HG02970 (cell line): Measurements from ENCODE around the gene CALML6.

Source experiments
- ATAC-seq: cut with Tn5 transposase; IDR thresholded peaks from one replicate; pipeline ENCODE4 v1.9.1; 2021; ENCODE audit warnings: mild to moderate bottlenecking, moderate library complexity, moderate number of reproducible peaks; ENCODE audit not compliant: unreplicated experiment, low FRiP score

Gene CALML6

DNA sequence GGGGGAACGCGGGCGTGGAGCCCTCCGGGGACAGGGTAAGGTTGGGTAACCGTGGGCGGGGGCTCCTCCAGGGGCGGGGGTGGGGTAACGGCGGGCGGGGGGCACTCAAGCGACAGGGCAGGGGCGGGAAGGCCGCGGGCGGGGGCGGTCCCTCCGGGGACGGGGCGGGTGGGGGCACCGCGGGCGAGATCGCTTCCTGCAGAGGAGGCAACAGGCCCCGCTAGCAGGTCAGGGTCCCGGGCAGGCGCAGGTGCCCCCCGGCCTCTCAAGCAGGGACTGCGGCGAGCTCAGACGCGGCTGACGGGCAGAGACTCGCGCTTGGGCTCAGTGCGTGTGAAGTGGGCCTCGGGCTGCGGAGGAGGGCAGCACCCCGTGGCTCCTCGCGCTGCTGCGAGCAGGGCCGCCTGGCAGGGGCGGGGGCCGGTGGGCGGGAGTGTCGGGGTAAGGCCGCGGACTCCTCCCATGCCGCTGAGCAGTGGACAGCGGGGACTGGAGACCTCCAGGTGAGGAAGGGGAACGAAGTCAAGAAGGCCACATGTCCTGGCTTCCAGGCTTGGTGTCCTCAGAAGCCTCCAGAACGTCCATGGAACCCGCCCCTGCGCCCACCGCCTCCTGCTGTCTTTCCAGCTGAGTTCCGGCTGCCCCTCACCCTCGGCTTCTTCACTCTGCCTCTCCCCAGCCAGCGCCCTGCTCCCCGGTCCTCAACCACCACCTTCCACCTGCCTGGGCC, 23.5 kb upstream of the CALML6 start:
- ATAC-seq, result no peak

- ATAC-seq, result no peak
These were observed 22.8 kb upstream of the CALML6 start for GRCh38 chr1:1892079-1892762.

GRCh38 chr1:1892763-1893120, 22.3 kb upstream of the CALML6 start:
- ATAC-seq, result no peak

DNA sequence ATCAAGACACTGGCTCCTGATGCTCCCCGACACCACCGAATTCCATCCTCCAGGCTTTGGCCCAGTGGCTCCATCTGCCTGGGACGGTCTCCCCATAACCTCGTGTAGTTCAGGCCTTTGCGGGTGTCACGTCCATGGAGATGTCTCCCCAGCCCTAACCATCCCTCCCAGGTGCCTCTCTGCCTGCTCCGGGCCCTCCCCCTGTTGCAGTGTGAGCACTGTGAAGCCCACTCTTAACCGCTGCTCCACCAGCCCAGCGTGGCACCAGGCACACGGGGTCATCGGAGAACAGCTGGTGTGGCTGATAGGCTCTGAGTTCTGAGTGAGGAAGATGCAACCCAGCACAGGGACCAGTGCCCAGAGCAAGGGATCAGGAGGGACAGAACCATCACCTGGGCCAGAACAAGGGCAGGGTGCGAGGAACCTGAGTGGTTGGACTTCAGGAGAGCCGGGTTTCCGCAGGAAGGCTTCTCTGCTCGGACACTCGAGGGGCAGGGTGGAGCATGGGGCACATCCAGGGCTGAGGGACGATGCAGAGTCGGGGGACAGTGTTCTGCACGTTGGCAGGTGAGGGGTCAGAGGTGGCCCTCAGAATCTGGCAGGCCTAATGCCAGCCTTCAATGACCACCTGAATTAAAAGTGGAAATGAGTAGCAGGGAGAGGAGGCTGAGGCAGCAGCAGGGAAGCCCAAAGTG, 21.6 kb upstream of the CALML6 start:
- ATAC-seq, result no peak

GRCh38 chr1:1893997-1894353, 21.1 kb upstream of the CALML6 start:
- ATAC-seq, result no peak

GRCh38 chr1:1894354-1895059, 20.6 kb upstream of the CALML6 start:
- ATAC-seq, result no peak

GRCh38 chr1:1895060-1895418, 20.0 kb upstream of the CALML6 start:
- no peak for ATAC-seq

- no peak for ATAC-seq
These were observed 19.4 kb upstream of the CALML6 start for GRCh38 chr1:1895456-1896336.

- ATAC-seq, result no peak
These were observed 16.7 kb upstream of the CALML6 start for GRCh38 chr1:1898246-1898933.

GRCh38 chr1:1899266-1899966, 15.6 kb upstream of the CALML6 start:
- ATAC-seq, result no peak

DNA sequence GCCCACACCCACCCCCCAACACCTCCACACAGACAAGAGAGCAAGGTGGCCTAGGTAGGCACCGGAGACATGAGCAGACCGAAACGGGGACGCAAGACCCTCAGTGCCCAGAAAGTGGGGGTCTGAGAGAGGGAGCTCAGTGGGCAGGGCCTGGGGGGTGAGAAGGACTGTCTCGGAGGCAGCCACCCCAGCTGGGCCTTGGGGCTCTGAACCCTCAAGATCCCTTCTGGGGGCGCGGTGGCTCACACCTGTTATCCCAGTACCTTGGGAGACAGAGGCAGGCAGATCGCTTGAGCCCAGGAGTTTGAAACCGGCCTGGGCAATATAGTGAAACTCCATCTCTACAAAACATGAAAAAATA, 15.1 kb upstream of the CALML6 start:
- ATAC-seq, result no peak

GRCh38 chr1:1900883-1901640, 14.0 kb upstream of the CALML6 start:
- ATAC-seq, result no peak

DNA sequence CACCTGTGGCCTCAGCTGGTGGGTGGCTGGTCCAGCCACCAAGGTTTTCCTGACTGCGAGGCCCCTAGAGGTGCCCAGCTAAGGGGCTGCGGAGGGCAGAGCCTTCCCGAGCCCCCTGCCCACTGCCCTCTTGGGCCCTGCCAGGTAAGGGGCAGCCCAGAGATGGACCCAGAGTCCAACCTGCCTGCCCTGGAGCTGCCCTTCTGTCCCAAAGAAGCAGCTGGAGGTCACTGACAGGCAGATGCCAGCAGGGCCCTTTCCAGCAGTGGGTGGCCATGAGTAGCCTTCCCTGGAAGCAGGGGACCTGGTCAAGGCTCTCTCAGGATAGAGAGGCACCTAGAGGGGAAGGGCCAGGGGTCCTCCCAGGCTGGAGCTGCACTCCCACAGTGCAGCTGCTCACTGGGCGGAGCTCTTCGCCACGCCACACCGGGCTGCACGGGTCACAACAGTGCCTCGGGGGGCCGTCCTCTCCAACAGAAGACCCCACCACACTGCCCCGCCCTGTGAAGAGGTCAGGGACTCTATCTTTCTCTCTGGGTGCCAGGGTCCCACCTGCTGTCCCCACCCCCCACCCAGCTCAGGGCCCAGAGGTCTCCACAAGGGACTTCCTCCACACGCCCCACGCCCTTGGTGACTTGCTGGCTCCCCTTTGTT, 13.3 kb upstream of the CALML6 start:
- no peak for ATAC-seq

DNA sequence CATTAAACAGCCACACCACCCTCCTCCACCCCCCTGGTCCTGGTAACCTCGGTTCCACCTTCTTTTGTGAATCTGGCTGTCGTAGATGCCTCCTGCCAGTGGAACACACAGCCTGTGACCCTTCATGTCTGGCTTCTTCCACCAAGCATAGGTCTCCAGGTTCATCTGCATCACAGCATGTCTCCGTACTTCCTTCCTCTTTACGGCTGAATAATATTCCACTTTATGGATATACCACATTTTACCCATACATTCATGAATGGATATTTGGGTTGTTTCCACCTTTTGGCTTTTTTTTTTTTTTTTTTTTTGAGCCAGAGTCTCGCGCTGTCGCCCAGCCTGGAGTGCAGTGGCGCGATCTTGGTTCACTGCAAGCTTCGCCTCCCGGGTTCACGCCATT, 11.8 kb upstream of the CALML6 start:
- ATAC-seq, result no peak

GRCh38 chr1:1906185-1907097, 8.6 kb upstream of the CALML6 start:
- ATAC-seq, result no peak

DNA sequence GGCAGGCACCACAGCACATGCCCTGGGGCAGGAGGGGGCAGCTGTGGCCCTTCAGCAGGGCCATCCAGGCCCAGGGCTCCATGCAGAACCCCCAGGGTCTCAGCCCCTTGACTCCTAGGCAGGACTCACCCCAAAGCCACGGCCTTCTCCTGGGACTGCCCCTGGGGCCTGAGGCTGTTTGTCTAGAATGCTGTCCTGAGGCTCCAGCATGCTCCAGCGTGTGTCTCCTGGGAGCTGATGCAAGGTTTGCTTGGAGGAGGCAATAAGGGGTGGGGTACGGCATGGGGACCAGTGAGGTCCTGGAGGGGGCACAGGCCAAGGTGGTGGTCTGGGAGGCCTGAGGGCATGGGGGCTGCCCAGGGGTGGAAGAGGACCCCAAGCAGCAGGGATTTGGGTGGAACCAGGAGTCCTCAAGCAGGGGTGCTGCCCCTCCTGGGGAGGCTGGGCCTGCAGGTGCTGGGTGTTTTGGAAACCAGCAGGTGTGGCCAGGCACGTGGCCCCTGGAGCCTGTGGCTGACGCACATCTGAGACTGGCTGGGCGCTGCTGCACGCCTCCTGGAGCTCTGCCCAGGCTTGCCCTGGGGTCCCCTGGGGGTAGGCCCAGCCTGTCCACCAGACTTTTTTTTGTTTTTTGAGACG, 7.8 kb upstream of the CALML6 start:
- peak; percentile 30 for ATAC-seq

DNA sequence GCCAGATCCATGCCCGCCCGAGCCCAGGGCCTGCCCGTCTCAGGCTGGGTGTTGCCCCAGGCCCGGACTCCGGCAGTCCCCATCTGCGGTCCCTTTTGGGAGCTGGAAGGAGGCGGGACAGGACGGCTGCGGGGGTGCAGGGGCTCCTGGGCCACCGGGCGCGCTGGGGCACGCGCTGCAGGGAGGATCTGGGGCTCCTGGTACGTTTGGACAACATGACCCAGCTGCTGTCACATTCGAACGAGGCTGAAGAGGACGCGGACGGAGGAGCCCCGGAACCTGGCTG, 6.6 kb upstream of the CALML6 start:
- peak; percentile 17 for ATAC-seq
